Endothelial cell of hepatic sinusoid (primary cell): Measurements from ENCODE around the gene ZCCHC18.
"Not testable (repeated sequence)": the region's sequence is repeated elsewhere in the genome, so short reads cannot be mapped to it uniquely, and the experiment has no call there.

Experiments
- in situ Hi-C: cut with HindIII; loops from 2 replicates; pipeline ENCODE4 v1.10.0; 2017; ENCODE audit warnings: low sequenced_read_pairs

ZCCHC18 gene

DNA sequence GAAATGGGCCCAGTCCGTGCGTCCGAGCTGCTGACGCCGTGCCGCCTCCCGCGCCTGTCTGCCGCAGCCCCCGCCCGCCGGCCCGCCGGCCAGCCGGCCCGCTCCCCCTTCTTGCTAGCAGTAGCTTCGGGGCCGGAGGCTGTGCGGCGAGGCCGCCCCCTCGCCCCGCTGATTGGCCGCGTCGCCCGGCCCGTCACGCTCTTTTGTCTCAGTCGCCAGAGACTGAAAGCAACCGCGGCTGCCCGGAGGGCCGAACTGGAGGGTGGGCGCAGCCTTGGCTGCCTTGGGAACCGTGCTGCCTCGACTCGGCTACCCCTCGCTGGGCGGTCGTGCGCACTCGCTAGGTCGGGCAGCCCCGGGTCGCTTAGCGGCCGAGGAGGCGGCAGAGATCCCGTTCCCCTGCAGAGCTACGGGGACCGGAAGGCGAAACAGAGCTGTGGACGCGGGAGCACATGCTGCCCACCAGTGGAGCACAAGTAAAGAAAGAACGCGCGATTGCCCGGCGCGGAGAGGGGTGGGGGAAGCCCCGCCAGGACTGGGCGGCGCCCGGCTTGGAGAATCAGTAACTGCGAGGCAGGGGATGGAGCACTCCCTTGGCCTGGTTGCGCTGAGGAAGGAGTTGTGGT, at the start of gene ZCCHC18:
Gene ZCCHC18, plus strand, starts transcription at position 198 of the 626 bp plus-strand sequence. CDS start 1,589 bp downstream, outside the sequence.
- in situ Hi-C loops = no loop called here

DNA sequence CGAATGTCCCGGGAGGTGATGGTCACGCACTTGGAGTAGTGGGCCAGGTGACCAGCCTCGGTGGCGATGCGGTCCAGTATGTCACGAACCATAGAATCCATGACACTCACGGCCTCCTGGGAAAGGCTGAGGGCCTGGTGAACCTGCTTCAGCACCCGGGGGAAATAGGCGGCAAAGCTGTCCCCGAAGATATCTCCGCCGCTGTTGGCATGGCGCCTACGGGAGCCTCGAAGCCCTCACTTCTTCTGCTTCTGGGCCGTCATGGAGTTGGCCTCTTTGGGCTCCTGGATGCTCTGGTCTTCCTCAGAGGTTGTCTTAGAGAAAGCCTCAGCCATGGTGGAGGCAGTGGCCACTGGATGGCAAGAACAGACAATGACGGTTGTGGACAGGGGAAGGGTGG, 49.7 kb upstream of the ZCCHC18 start:
- in situ Hi-C loops = not testable (repeated sequence)

DNA sequence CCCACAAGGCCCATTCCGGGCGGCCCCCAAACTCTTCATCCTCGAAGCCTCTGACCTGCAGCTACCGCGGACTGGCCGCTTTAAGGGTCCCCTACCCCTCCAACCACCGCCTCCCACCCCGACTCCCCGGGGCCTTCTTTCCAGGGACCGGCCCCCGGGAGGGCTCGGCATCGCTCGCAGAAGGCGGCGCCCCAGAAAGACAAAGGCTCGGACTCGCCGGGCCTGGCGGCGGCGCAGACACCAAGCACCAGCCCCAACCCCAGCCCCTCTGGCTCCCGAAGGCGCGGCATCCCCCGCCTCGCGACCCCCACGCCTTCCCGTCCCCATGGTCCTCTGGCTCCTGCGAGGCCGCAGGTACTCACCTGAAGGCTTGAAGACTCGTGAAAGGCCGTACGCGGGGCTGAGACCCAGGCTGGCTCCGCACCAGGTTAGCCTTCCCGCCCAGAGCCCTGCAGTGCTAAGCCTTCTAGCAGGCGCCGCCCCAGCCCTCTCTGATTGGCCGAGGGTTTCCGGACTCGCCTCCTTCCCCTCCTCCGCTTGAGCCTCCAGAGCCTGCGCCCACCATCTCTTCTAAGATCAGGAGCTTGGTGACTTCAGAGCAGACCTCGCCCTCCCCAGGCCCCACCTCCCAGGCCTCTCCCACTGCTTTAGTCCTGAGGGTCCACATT, 36.4 kb upstream of the ZCCHC18 start, which contains the start of gene TMSB15C:
Gene TMSB15C, minus strand, starts transcription at position 459 of the 668 bp plus-strand sequence.
- in situ Hi-C loops = not testable (repeated sequence)

DNA sequence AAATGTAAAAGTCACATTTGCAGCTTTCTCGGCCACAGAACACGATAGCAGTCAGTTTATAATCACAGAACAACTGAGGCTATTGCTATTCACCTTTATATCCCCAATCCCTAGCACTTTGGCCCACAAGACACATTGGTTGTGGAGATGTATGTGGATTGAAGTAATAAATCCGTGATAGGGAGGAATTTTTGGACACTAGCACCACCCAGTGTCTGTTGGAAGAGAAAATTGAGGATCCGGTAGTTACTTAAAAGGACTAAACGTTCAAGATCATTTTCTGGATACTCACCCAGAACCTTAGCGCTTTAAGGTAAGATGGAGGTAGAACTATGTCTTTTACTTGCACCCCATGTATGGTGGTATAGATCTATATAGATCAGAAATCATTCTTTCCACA, 34.5 kb upstream of the ZCCHC18 start:
- in situ Hi-C loops = not testable (repeated sequence)

DNA sequence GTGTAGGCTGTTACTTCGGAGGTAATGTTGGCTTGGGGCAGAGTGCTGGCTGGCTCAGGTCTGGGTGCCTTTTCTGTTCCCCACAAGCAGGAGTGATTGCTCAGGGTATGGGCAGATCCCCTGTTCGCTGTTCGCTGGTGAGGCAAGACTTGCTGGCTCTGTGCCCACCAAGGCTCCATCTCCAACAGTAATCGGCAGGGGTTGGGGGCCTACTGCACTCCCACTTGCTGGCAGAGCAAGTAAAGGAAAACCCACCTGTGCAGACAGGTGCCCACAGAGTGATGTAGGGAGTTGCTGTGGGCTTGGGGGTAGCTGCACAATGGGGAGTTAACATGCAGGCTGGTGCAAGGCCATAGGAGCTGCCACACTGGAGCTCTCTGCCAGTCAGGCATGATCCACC, 28.3 kb upstream of the ZCCHC18 start:
- in situ Hi-C loops = no loop called here

DNA sequence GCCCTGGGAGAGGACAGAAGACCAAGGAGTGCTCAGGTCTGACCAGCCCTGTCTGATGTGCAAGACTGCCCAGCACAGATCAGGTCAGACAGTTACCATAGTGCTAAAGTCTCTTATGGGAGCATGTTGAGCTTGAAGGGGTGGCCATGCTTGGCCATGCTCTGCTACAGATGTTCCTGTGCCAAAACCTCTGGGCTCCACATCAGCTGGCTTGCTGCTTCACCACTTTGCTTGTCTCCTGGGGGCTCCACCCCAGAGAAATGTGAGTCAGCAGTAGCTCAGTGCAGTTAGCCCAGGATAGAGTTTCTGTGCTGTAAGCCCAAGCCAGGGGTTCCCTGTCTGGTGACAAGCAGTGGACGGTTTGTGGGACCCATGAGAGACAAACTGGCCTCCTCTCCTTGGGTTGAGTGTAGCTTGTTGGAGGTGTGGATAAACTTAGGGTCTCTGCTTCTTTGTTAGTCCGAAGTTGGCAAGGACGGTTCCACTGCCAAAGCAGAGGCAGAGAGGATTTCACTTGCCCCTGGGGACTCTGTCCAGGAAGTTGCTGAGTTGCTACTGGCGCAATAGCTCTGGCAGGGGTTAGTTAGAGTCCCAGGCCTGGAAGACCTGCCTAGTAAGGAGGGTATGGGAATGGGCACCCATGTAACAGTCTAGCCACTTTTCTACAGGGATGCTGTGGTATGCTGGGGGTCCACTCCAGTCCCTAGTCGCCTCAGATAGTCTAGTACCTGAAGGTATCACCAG, 27.6 kb upstream of the ZCCHC18 start:
- in situ Hi-C loops = no loop called here

DNA sequence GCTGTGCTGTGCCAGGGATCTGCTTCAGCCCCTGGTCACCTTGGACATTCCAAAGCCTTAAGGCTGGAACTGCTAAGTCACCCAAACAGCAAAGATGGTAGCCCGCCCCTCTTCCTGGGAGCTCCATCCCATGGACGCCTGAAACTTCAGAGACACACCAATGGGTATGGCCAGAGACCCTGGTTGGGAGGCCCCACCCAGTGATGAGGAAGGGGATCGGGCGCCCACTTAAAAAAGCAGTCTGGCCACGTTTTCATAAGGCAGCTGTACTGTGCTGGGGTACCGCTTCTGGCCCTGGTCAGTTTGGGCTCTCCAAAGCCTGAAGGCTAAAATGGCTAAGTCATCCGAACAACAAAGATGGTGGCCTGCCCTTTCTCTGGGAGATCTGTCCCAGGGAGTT, 26.8 kb upstream of the ZCCHC18 start:
- in situ Hi-C loops = no loop called here

DNA sequence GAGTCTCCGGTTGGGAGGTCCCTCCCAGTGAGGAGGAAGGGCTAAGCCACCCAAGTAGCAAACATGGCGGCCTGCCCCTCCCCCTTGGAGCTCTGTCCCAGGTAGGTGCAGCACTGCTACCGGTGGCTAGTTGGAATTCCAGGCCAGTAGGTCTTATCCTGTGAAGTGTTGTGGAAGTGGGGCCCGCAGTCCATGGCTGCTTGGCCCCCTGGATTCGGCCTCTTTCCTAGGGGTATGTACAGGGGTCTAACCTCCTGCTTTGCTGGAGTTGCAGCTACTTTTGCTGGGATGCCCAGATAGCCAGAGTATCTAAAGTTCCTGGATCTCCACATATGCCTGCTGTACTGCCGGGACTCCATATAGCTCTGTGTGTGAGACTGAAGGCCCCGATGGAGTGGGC, 26.4 kb upstream of the ZCCHC18 start:
- in situ Hi-C loops = no loop called here

DNA sequence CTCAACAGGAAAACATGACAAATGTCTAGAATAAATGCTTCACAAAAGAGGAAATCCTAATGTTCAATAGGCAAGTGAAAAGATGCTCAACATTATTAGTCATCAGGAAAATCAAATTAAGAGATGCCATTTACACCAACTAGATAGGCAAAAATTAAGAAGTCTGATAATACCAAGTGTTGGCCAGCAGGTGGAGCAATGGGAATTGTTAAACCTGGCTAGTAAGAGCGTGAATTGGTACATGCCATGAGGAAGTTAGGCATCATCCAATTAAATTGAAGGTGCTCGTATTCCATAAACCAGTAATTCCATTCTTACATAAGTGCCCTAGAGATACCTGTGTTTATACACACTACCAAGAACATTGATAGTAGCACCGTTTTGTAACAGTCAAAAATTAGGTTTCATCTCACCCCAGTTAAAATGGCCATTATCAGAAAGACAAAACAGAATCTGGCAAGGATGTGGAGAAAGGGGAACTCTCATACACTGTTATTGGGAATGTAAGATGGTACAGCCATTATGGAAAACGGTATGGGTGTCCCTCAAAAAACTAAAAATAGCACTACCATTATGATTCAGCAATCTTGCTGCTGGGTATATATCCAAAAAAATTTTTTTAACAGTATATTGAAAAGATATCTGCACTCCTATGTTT, 14.0 kb upstream of the ZCCHC18 start:
- in situ Hi-C loops = no loop called here

DNA sequence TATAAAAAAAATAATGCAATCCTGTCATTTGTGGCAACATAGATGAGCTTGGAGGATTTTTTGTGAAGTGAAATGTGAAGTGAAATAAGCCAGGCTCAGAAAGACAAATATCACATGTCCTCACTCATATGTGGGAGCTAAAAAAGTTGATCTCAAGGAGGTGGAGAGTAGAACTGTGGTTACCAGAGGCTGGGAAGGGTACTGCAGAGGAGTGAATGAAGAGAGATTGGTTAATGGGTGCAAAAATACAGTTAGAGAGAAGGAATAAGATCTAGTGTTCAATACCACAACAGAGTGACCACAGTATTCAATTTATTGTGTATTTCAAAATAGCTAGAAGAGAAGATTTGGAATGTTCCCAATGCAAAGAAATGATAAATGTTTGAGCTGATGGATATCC, 13.4 kb upstream of the ZCCHC18 start:
- in situ Hi-C loops = no loop called here

DNA sequence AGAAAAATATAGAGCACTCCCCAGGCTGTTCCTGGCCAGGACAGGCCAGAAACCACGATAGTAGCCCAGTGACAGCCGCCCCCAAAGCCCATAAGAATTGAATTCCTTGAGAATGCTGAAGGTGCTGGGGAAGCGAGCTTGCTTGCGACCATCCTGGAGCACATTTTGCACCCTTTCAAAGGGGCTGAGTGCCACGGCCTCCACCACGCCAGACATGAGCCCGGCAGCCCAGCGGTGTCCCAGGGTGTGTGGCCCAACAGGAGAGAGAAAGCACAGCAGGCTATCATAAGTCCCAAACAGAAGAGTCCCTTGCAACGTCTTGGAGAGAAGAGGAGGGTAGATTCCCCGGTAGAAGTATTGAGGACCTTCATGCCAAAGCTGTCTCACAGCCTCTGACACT, 7.6 kb upstream of the ZCCHC18 start:
- in situ Hi-C loops = no loop called here

DNA sequence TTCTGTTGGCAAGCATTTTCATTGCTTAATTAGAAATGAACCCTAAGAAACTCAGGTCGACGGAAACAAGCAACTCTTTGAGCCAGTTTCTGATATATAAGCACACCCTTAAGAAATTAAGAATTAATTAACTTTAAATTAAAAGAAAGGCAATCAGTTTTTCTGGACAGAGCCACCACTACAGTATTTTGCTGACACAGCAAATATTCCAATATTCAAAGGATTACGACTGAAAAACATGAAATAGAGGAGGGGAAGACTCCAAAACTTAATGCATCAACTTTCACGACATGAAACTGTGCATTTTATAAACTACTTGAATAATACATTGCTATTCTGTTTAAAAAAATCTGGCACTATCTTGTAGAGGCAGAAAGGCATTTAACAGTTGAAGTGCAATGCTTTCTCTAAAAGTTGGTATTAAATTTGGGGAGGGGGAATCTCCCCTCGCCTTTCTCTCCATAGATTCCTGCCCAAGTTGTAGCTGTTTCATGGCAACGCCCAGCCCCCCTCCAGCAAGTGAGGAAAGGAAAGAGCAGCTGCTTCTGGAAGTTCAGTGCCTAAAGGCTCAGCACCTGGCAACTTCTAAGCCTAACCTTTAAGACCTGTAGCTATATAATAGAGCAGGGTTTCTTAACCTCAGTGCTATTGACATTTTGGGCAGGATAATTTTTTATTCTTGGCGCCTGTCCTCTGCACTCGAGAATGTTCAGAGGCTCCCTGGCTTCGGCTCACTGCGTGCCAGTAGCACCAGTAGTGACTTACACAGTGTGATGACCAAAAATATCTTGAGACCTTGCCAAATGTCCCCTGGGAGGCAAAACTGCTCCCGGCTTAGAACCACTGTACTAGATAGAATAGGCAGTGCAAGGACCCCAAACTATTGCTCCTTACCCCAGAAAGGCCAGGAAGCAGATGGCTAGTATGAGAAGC, 6.7 kb upstream of the ZCCHC18 start:
- in situ Hi-C loops = no loop called here

DNA sequence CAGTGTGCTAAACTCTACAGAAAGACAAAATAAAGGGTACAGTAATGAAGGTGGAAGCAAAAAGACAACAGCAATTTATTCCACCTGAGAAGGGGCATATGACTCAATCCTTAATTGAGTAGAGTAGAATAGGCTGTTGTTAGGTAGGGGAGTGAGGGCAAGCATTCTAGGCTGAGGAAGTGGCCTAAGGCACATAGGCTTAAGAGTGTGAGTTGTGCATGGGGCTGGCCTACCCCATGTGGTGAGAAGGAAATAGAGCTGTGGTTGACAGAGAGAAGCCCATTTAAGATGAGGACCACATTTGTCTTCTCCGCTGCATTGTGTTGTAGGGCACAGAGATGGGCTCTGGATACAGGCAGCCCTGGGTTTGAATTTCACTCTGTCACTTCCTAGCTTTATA, 3.4 kb upstream of the ZCCHC18 start:
- in situ Hi-C loops = no loop called here

DNA sequence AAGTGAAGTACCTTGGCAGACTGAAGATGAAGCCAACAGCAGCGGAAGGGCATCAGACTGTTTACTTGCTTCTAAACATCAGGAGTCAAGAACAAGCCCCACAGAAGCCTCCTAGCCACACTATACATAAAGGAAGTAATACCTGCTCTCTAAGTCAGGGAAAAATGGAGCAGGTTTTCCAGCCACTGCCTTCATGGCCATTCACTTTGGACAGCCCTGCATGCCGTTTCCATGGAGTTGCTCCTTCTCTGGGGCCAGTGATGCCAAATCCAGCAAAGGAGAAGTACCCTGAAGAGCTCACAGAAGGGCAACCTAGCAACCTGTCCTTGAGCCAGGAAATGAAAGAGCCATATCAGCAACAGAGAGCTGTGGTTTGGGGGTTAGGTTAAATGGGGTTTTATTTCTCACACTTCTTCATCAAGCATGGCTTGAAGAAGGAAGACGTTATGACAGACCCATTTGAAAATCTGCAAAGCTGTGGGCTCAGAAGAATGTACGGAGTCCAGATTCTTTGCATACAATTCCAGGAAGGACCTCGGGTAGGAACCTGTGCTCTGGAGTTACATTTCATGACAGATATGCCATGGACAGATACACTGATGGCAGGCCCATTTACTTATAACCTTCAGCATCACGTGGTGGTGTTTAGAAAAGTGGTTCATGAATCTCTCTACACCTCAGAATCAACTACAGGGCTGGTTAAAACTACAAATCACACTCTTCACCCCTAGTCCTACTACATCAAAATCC, 1.7 kb upstream of the ZCCHC18 start:
- in situ Hi-C loops = not testable (repeated sequence)

DNA sequence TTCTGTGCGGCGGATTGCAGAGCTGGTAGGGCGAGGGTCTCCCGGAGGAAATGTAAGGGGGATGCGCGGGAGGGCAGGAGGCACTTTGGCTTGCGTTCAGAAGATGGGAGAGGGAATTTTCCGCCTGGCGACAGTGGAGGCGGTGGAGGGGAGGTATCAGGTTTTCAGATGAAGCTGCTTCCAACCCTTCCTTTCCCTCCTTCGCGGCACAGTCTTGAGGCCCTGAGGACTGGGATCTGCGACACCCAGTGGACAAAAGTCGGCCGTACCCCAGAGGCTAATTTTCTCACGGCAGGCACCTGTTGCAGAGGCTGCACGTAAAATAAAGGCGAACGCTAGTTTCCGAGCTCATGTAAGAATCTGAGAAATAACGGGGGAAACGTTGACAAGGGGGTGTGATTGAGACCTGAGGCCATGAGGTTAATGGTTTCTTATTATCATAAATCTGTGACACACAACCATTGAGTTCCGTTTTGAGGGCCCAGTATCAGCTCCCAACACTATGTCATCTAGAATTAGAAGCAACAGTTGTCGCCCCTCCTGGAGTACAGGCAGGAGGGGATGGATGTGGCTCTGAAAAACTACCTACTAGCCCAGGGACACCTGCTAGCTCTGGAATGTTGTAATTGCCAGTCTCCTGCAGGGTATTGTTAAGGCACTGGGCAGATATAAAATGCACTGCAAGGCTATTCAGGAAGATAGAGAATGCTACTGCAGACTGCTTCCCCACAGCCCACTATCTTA, 1.1 kb downstream of the ZCCHC18 start:
- in situ Hi-C loops = no loop called here

DNA sequence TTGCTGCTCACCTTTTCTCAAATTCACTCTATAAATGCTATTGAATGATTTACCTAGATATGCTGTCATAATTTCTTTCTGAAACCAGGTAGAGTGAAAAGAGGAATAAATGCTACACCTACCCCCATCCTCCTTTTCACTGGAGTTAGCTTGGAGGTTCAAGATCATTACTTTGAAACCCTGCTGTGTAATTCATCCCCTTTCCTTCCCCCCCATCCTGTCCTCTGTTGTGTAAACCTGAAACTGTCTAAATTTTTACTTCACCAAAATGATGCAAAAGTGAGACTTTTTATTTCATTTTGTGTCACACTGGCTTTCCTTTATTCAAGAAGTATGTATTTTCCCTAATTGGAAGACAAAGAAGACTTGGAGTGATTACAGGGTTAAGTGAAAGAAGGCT, 5.4 kb downstream of the ZCCHC18 start:
- in situ Hi-C loops = no loop called here

DNA sequence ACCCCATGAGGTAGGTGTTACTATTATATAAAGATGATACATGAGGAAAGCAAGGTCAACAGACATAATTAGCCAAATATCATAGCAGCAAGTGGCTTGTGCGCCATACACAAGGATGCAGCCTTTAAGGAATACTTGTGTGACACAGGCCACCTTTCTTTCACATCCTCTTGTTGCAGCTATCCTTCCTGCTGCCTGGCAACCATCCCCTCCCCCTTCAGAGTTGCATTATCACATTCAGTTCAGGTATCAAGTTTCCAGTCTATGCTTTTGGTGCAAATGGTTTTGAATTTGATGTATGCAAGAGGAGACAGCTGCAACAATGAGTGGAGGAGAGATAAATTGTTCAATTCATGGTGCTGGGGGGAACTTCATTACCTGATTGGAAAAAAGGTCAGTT, 6.4 kb downstream of the ZCCHC18 start:
- in situ Hi-C loops = no loop called here

DNA sequence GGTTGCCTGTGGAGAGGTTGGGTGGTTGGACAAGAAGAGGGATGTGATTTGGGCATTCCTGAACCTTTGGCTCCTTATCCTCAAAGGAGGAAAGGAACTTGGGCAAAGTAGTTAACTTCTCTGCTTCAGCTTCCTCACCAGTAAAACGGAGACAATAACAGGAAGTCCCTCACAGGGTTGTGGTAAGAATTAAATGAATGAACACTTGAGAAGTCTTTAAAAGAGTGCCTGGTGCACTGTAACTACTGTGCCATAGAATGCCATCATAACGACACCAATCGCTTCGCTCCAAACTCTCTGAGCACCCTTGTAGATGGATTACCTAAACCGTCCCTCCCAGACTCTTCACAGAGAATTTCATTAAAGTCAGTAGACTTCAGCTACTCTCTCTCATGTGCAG, 10.5 kb downstream of the ZCCHC18 start:
- in situ Hi-C loops = no loop called here

DNA sequence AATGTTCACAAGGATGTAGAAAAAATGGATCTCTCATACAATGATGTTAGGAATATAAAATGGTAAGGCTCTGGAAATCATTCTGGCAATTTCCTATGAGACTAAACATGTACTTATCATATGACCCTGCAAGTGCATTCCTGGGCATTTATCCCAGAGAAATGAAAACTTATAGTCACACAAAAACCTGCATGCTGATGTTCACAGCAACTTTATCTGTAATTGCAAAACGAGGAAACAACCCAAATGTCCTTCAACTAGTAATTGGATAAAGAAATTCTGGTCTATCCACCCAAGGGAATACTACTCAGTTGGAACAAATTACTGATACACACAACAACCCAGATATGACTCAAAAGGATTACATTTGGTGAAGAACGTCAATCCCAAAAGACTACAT, 14.5 kb downstream of the ZCCHC18 start:
- in situ Hi-C loops = no loop called here
